Posterior vena cava (tissue), 2 donors: Measurements from ENCODE around the gene CCKAR. TPM values are rescaled to one million over a fixed set of nuclear protein-coding genes. Genes with fewer than 3 reads are reported as not detected.

Source experiments
- DNase-seq: peaks from one replicate; pipeline ENCODE4 v3.0.0-alpha.2; 2020; ENCODE audit warnings: low spot score
- intact Hi-C, 2 donors: fragments of 100-400 bp; cut with DNase I; formaldehyde crosslinking; loops; one replicate each; pipeline versions ENCODE4 v1.14.1 to v1.14.2; 2022 to 2023
- total RNA-seq, 2 donors: library from RNA; stranded (reverse); fragmentation: NEBNext Ultra II Directional; extraction: Animal tissue kit (Norgen Biotek cat#: 25700); gene quantifications; one replicate each; pipeline ENCODE4 v1.2.1, GENCODE V29; 2021
- donor health status: DM: yes; HTN: yes; CAD: no.
- donor health status: DM: yes; HTN: yes; CAD: no.

CCKAR gene
- total RNA-seq, 2 donors from 2014 or later = not detected

- no peak for DNase-seq
These were observed 56.7 kb downstream of the CCKAR start for GRCh38 chr4:26433556-26433955.

GRCh38 chr4:26432419-26432818 is 57.9 kb downstream of the CCKAR start:
- intact Hi-C loops = loop anchor here in 1 of 2 donors (10.0 kb wide), 1 partner anchor 432 kb away; the partner anchor contains the start of gene STIM2
- no peak for DNase-seq

More at GRCh38 chr4:26433556-26433955, 56.7 kb downstream of the CCKAR start:
- intact Hi-C loops = loop anchor here in 1 of 2 donors (10.0 kb wide), 1 partner anchor 431 kb away; the partner anchor contains the start of gene STIM2

GRCh38 chr4:26431461-26432180 is 58.7 kb downstream of the CCKAR start:
- intact Hi-C loops = loop anchor here in 1 of 2 donors (10.0 kb wide), 1 partner anchor 433 kb away; the partner anchor contains the start of gene STIM2

More at GRCh38 chr4:26431461-26432180, 58.7 kb downstream of the CCKAR start:
- no peak for DNase-seq

Other genes starting within 250 kb of the CCKAR start
- 100 to 1,000 TPM in 1 of 2 donors, 10 to 100 TPM in 1; 78.4 to 116 TPM for gene RBPJ, start 169.5 kb downstream of the CCKAR start, total RNA-seq
- 10 to 100 TPM; 11.7 to 12.5 TPM for gene TBC1D19, start 93.6 kb upstream of the CCKAR start, total RNA-seq